ENCODE data around the gene PTPRD. TPM values are rescaled to one million over a fixed set of nuclear protein-coding genes. Genes with fewer than 3 reads are reported as not detected.

Gene PTPRD
- total RNA-seq, 1 donor from 2014 or later, result 109 TPM

DNA sequence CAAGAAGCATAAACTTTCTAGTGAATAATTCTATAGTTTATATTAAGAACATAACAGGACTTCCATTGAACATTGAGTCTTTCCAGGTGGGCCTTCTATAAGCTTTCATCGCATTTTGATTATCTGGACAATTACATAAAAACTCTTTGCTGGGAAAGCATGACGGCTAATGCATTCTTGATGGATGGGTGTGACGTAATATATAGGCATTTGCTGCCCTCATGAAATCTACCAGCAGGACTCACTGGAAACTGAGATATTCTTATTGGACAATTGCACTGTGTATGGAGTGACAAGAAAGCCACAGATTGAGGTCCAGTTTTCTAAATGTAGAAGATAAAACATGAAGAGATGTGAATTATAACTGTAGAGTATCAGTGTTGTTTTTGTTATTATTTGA lies 15.0 kb downstream of the PTPRD start:
- Mint-ChIP-seq H3K27ac (no peak overlapping the region), H3K27me3 (ENCODE audit: low read depth) (peaks cover 1% of the 10 kb centered on the region), H3K9me3 (peaks cover 2% of the 10 kb centered on the region), H3K36me3 (no peaks in the 10 kb centered on the region), H3K4me3 (no peak overlapping the region), H3K4me1 (no peaks in the 10 kb centered on the region)
- TF ChIP-seq CTCF (IDR thresholded peaks at IDR 0.05; ENCODE audit: unreplicated experiment), result no peak
- no peak for DNase-seq (ENCODE audit: low spot score in 2 of 2, unreplicated experiment in 2 of 2)

- peaks cover 1% of the 10 kb centered on the region for H3K27me3 Mint-ChIP-seq (ENCODE audit: low read depth)
- H3K4me3 Mint-ChIP-seq, result no peak overlapping the region
- H3K4me1 Mint-ChIP-seq, result no peaks in the 10 kb centered on the region
- no peak for TF ChIP-seq CTCF (IDR thresholded peaks at IDR 0.05; ENCODE audit: unreplicated experiment)
- H3K36me3 Mint-ChIP-seq, result no peaks in the 10 kb centered on the region
- H3K27ac Mint-ChIP-seq, result no peak overlapping the region
- no peak for DNase-seq (ENCODE audit: low spot score in 2 of 2, unreplicated experiment in 2 of 2)
- peaks cover 18% of the 10 kb centered on the region for H3K9me3 Mint-ChIP-seq
Measured at GRCh38 chr9:10594482-10594881, 18.3 kb downstream of the PTPRD start.

DNA sequence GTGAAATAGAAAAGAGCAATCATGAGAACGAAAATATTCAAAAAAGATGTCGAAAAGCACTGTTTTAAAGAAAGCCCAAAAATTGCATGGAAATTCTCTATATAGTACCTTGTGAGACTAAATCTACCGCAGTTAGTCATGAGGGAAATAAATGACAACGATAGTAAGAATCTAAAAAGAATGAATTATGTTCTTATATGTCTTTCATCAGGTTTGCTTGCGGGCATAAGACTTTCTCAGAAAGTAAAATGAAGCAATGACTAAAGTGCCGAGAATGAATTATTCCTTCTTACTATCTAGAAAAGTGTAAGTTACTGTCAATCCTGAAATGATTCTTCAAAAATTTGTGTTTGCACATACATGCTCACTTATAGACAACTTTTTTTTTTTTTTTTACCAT lies 26.4 kb downstream of the PTPRD start:
- Mint-ChIP-seq H3K36me3 (no peaks in the 10 kb centered on the region), H3K4me1 (peaks cover 15% of the 10 kb centered on the region), H3K27ac (no peak overlapping the region), H3K9me3 (peaks cover 12% of the 10 kb centered on the region), H3K4me3 (no peak overlapping the region), H3K27me3 (ENCODE audit: low read depth) (no peaks in the 10 kb centered on the region)
- TF ChIP-seq CTCF (IDR thresholded peaks at IDR 0.05; ENCODE audit: unreplicated experiment), result no peak
- DNase-seq (ENCODE audit: low spot score in 2 of 2, unreplicated experiment in 2 of 2), result no peak

DNA sequence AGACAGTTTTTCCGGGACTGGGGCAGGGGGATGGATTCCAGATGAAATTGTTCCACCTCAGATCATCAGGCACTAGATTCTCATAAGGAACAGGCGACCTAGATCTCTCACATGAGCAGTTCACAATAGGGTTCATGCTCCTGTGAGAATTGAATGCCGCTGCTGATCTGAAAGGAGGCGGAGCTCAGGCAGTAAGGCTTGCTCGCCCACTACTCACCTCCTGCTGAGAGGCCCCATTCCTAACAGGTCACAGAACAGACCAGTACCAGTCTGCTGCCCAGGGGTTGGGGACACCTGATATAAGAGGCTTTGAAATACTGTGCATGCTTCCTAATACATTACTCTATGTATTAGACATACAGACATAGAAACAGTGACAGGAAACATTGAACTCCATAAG lies 41.1 kb downstream of the PTPRD start:
- no peak for TF ChIP-seq CTCF (IDR thresholded peaks at IDR 0.05; ENCODE audit: unreplicated experiment)
- no peak for DNase-seq (ENCODE audit: low spot score in 2 of 2, unreplicated experiment in 2 of 2)
- Mint-ChIP-seq H3K36me3 (no peaks in the 10 kb centered on the region), H3K4me3 (no peak overlapping the region), H3K27ac (no peak overlapping the region), H3K9me3 (peaks cover 4% of the 10 kb centered on the region), H3K4me1 (no peaks in the 10 kb centered on the region), H3K27me3 (ENCODE audit: low read depth) (no peaks in the 10 kb centered on the region)

GRCh38 chr9:10566848-10567247 lies 46.0 kb downstream of the PTPRD start:
- Mint-ChIP-seq H3K36me3 (no peaks in the 10 kb centered on the region), H3K4me1 (peaks cover 3% of the 10 kb centered on the region), H3K27me3 (ENCODE audit: low read depth) (no peaks in the 10 kb centered on the region), H3K9me3 (peaks cover 4% of the 10 kb centered on the region), H3K4me3 (no peak overlapping the region), H3K27ac (no peak overlapping the region)
- DNase-seq (ENCODE audit: low spot score in 2 of 2, unreplicated experiment in 2 of 2), result no peak
- TF ChIP-seq CTCF (IDR thresholded peaks at IDR 0.05; ENCODE audit: unreplicated experiment), result no peak

All from mesothelial cell of epicardium (in vitro differentiated cells).